ENCODE measurements around the gene TAF7L.
"Not testable (repeated sequence)": the region's sequence is repeated elsewhere in the genome, so short reads cannot be mapped to it uniquely, and the experiment has no call there.

The TAF7L gene, protein sequence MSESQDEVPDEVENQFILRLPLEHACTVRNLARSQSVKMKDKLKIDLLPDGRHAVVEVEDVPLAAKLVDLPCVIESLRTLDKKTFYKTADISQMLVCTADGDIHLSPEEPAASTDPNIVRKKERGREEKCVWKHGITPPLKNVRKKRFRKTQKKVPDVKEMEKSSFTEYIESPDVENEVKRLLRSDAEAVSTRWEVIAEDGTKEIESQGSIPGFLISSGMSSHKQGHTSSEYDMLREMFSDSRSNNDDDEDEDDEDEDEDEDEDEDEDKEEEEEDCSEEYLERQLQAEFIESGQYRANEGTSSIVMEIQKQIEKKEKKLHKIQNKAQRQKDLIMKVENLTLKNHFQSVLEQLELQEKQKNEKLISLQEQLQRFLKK

DNA sequence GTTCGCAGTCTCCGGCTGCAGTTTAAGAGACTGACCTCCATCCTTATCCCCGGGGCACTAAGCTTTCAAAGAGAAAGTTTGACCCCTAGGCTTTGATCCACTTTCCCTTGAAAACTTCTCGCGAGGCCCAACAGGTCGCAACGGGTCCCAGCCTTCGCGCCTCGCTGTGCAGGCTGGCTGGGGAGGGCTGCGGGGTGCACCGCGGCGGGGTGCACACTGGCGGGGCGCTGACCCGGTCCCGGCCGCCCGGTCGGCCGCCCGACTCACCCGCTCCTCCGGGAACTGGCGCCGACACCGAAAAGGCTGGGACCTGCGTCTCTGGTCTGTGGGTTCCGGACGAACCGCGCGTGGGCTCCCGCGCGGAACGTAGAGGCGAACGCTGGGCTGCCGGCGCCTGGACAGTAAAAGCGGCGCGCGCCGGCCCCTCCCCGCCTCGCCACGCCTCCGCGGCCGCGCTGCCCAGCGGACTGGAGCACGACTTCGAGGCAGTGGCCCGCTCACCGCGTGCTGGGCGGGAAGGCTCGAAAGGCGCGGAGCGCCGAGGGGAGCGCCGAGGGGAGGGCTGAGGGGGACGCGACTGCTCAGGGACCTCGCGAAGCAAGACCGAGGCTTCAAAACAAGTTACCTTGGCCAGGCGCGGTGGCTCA is at the start of gene TAF7L:
Gene TAF7L, minus strand, starts transcription at position 378 of the 647 bp plus-strand sequence. CDS start 3,791 bp downstream, outside the sequence.
- no peak for DNase-seq

DNA sequence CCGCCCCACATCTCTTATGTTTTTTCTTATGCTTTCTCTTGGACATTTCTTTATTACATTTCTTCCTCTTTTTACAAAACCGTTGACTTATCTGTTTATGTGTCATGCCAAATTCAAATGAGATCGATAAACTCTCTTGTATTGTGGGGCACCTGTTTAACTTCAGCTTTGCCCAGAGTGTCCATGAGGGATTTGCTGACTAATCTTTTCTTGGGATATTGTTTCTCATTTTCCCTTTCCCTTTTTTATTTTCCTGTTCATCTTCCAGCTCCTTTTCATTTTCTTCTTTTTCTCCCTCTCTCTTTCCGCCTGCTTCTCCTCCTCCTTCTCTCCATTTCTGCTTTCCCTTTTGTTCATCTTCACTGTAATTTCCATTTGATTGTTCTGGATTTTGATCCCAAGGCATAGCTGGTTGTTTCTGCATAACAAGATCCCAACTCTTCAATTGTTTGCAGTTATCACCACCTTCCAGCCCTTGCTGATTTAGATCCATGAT is 46.7 kb upstream of the TAF7L start:
- no peak for DNase-seq

DNA sequence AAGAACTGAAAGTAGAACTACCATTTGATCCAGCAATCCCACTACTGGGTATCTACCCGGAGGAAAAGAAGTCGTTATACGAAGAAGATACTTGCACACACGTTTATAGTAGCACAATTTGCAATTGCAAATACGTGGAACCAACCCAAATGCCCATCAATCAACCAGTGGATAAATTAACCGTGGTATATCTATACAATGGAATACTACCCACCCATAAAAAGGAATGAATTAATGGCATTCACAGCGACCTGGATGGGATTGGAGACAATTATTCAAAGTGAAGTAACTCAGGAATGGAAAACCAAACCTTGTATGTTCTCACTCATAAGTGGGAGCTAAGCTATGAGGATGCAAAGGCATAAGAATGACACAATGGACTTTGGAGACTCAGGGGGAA is 43.2 kb upstream of the TAF7L start:
- not testable (repeated sequence) for DNase-seq

DNA sequence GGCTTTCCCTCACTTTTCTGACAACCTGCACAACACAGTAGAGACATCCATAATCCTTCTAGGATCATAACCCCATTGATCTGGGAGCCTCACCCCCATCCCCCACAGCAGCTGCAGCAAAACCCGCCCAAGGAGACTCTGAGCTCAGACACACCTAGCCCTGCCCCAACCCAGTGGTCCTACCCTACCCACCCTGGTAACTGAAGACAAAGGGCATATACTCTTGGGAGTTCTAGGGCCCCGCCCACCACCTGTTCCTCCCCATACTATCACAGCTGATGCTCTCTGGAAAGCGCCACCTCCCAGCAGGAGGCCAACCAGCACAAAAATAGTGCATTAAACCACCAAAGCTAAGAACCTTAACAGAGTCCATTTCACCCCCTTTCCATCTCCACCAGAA is 35.5 kb upstream of the TAF7L start:
- not testable (repeated sequence) for DNase-seq

DNA sequence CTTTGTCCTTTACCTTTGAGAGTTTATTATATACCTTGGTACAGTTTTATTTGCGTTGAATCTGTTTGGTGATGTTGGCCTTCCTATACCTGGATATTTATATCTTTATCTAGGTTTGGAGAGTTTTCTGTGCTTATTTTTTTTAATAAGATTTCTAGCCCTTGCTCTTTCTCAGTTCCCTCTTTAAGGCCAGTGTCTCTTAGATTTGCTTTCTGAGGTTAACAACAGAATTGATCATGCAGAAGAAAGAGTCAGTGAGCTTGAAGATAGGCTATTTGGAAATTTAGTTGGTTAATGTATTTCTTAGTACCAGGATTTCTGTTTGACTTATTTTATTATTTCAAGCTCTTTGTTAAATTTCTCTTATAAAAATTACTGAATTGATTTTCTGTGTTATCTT is 12.7 kb upstream of the TAF7L start:
- no peak for DNase-seq

DNA sequence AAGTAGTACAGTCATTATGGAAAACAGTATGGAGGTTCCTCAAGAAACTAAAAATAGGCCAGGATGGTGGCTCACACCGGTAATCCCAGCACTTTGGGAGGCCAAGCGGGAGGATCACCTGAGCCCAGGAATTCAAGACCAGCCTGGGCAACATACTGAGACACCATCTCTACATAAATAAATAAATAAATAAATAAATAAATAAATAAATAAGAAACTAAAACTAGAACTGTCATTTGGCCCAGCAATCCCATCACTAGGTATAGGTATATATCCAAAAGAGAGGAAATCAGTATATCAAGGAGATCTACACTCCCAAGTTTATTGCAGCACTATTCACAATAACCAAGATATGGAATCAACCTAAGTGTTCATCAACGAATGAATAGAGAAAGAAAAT is 4.5 kb upstream of the TAF7L start:
- DNase-seq, result not testable (repeated sequence)

DNA sequence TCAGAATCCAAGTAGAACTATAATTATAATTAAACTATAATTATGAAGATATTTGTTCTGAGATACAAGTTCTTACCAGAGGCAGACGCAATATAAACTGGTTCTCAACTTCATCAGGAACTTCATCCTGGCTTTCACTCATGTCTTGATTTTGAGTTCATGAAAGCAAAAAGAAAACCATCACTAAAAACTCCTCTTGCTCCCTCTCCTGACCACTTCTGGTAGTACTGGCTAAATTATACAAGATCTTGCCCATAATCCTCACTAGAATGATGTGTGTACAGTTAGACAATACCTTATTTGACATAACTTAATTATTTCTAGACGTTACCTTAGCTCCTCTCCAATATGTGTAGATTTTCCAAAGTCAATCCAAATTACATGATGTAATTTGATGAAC is 3.7 kb downstream of the TAF7L start:
- DNase-seq, result peak; percentile 65

DNA sequence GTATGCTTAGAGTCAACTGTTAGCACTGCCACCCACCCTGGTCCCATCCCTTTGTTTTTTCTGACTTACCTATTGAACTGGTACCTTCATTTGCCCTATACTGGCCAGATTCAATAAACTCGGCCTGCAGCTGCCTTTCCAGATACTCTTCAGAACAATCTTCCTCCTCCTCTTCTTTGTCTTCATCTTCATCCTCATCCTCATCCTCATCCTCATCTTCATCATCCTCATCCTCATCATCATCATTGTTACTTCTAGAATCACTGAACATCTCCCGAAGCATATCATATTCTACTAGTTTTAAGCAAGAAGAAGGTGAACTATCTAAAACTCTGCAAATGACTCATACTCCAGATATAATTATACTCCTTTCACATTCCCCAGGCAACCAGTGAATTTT is 14.9 kb downstream of the TAF7L start:
- no peak for DNase-seq

DNA sequence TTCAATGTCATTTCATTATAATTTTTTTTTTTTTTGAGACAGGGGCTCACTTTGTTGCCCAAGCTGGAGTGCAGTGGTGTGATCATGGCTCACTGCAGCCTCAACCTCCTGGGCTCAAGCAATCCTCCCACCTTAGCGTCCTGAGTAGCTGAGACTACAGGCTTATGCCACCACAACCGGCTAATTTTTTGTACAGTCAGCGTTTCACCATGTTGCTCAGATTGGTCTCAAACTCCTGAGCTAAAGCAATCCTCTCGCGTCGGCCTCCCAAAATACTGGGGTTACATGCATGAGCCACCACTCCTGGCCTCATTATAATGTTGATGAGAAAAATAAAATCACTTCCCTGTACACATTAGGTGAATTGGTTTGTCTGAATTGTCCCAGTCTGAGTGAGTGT is 16.9 kb downstream of the TAF7L start:
- DNase-seq, result no peak

DNA sequence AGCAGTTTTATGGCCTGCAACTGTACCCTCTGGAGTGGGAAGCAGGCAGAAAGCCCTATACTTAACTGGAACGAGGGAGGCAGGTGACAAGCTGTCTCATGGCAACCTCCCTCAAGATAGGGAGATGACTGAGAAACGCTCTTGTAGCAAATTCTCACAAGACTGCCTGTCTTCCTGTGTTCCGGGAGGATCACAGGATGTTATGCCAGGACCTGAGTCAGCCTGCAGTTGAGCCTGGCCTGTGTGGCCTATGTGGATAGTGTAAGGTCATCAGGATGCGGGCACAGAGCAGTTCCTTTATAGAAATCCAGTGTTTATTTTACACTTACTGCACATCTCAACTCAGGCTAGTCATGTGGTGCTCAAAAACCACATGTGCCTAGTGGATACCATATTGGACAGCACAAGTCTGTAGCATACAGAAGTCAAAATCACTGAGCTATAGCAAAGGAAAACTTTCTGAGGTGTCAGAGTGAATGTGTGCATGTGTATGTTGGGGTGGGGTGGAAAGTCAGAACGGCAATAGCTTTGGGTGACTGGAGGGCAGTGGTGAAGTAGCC is 25.2 kb downstream of the TAF7L start:
- DNase-seq, result no peak

DNA sequence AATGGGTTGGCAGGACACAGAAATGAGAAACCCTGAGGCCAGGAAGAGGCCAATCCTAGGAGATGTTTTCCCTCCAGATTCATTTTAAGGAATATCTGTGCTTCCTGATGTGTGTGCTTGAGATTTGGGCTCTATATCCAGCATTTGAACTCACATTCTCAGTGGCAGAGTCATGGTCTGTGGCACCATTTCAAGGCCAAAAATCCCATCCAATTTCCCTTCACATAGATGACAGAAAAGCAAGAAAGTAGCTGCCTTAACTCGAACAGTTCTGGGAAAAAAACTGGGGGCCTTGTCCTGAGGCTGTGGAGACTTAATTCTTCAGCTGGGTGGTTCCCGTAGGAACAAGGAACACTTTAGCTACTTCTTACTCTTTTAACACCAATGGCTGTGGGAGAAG is 27.4 kb downstream of the TAF7L start:
- DNase-seq, result no peak

DNA sequence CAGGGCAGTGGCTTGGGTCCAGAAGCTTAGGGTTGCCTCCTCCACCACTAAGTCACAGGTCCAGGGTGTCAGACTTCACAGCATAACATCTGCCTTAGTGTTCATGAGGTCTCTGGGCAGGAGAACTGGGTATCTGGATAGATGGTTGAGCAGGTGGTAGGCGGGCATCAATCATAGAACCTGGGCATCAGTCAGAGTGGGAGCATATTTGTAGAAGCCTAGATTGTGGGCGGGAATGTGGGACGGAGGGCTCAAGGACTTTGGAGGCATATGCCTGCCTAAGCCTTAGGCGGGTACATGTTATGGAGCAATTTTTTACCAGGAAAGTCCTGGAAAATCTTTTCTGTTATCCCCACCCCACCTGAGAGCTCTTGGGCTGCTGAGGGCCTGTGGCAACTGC is 28.5 kb downstream of the TAF7L start:
- DNase-seq, result no peak

DNA sequence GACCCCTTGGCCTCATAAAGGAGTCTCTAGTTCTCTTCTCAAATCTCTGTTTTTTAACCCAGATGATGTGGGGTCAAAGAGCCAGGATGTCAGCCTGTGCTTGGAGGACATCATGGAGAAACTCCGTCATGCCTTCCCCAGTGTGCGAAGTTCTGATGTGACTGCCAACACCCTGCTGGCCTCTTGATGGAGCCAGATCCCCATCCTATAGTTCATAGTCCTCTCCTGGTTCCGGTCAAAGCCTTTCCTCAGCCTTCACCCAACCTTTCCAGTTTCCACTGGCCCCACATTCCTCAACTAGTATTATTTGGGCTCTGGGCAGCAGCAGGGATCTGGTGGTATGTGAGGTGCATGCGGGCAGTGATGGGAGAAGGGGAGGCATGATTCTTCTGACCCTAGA is 30.7 kb downstream of the TAF7L start:
- peak; percentile 10 for DNase-seq

DNA sequence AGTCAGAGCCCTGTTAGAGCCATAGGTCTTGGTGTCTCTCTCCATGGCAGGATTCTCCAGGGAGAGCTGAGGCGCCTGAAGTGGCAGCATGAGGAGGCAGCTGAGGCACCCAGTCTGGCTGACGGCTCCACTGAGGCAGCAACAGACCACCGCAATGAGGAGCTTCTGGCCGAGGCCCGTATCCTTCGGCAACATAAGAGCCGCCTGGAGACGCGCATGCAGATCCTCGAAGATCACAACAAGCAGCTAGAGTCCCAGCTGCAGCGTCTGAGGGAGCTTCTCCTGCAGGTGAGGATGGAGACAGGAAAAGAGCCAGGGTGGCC is 32.9 kb downstream of the TAF7L start:
- DNase-seq, result no peak

DNA sequence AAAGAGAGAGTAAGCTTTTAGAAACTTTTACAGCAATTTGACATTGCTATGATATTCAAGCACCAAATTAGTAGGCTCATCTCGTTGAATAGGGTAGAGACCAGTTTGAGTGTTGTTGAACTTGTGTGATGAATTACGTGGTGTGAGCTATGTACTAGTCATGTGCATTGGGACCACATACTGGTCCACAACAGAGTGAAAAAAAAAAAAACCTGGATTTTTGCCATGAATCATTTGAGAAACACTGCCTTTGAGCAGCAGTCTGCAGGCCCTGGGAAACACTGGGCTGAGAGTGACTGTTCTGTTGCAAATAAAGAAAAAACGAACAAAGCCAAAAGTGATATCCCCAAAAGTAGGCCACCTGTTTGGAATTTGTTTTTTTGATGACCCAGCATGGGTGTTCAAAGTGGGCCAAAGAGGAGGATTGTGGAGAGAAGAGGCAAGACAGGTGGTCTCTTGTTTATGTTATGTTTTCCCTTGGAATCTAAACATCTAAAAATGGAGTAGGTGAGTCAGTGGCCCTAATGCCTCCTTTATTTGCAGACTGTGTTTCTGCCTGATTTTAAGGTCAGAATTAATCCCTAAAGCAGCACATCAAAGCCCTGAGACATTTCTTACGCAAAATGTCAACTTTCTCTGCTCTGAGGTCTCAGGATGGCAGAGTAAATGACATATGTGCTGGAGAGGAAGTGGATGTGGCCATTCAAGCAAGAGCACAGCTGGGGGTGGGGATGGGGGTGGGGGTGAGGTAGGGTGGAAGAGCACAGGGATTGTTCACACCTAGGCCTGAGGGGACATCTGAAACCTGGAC is 33.5 kb downstream of the TAF7L start:
- no peak for DNase-seq

DNA sequence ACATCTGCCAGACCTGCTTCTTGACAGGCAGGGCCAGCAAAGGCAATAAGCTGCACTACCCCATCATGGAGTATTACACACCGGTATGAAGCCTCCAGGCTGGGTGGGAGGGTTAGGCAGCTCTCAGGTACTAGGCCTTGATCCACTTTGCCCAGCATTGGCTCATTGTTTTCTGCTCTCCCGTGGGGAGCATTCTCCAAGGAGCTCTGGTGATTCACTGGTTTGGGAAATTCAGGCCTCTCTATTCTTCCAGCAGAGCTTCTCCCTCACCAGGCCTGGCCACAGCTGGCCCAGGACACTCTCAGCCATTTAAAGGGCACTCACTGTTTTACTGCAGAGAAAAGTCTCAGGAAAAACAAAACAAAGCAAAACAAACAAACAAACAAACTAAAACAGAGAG is 38.5 kb downstream of the TAF7L start:
- DNase-seq, result no peak

DNA sequence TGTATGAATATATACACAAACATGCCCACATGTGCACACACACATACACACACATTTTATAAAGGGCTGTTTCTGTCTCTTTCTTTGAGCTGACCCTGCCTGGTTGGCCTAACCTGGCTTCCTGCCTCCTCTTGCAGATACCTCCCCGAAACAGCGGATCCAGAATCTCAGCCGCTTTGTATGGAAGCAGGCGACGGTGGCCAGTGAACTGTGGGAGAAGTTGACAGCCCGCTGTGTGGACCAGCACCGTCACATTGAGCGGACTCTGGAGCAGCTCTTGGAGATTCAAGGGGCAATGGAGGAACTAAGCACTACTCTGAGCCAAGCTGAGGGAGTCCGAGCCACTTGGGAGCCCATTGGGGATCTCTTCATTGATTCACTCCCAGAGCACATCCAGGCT is 49.6 kb downstream of the TAF7L start:
- DNase-seq, result no peak

DNA sequence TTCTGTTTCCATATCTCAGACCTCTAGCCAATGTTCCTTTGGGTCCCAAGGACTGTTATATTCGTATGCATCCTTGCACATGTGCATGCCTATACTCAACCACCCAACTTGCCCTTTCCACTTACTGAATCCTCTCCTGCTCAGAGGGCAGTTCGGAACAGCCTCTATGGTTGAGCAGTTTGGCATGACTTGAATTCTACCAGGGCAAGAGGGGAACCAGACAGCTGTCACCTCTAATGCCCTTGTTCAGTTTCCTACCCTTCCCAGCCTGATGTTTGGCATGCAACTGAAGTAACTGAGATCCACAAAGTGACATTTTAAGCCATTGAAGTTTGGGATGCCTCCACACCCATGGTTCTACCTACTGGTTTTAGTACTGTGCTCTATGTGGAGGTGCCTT is 54.1 kb downstream of the TAF7L start:
- no peak for DNase-seq

DNA sequence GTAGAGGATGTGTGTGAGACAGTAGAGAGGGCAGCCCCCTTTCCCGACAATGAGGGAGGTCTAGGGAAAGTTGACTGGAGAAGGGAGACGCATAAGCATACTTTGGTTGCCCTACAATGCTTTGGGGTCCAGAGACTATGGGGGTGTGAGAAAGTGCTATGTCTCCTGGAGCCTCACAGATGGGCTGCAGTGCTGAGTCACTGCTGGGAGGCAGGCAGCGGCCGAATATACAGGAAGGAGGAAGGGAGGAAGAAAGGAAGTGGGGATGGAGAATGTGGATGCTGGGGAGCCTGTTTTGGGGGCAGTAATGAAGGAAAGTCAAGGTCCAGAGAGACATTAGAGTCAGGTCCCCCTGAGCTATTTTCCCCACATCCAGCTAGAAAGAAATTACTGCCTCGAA is 58.8 kb downstream of the TAF7L start:
- no peak for DNase-seq

DNA sequence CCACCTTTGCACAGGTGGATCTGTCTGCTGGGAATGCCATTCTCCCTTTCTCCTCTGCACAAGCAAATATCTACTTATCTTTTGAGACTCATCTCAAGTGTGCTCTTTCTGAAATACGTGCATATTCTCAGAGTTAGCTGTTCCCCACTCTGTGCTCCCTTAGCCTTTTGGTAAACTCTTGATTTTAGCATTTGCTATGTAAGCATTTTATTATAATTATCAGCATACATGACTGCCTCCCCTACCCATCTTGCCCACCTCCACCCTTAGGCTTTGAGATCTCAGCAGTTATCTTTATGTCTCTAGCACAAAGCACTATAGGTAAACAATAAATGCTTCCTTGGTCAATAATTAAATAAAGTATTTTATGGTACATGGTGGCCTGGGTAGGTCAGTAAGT is 60.1 kb downstream of the TAF7L start:
- DNase-seq, result no peak

DNA sequence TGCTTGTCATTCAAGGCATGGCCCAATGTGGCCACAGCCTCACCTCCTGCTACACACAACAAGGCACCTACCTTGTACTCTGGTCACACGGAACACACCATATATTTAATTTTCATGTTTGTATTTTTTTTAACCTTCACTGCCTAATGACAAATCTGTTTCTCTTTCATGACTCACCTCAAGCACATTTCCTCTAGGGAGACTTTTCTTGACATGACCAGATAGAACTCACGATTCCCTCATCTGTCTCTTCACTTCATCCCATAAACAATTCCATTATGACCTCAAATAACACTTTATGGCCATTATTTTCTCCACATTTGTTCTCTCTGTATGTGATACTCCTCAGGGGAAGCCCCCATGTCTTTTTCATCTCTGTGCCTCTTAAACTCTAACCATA is 60.5 kb downstream of the TAF7L start:
- no peak for DNase-seq

DNA sequence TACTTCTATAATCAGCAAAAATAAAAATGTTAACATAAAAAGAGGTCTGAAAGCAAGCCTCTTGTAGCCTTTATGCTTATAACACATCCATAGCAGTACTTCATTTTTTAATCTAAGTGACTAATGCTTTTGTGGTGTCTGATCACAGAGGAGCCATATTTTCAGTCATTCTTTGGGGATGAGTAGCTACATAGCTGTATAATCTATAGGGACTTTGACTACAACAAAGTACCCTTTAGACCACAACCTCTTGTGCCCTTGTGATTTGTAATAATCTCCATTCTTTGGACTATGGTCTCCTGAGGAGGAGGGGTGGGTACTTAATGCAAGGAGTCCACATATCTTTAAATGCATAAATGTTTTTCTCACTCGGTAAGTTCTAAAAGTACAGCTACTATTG is 62.0 kb downstream of the TAF7L start:
- no peak for DNase-seq

DNA sequence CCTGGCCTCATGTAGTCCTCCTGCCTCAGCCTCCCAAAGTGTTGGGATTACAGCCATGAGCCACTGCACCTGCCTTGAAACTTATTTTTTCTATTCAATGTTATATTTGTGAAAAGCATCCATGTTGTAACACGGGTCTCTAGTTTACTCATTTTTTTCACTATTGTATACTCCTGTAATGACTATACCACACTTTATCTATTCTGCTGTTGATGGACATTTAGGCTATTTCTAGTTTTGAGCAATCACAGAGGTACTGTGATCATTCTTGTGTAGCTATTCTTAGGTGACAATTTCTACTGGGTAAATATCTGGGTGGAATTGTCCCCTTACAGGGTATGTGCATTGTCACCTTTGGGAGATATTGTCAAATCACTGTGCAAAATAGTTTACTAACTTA is 67.9 kb downstream of the TAF7L start:
- DNase-seq, result no peak

All from hematopoietic multipotent progenitor cell treated with erythropoietin and hydrocortisone succinate and interleukin-3 and kit ligand, for 6 days (in vitro differentiated cells).